Aorta (tissue), 5 donors: ENCODE measurements around the gene TRPC6. TPM values are rescaled to one million over a fixed set of nuclear protein-coding genes. Genes with fewer than 3 reads are reported as not detected.
A peak's percentile ranks its signal among the peaks of the same experiment; 100 is the strongest.
"Not testable (repeated sequence)": the region's sequence is repeated elsewhere in the genome, so short reads cannot be mapped to it uniquely, and the experiment has no call there.

Source experiments
- ATAC-seq: fragments of 200-7000 bp; cut with Tn5 transposase; one replicate; pipeline ENCODE4 v1.9.1; 2022; ENCODE audit warnings: moderate library complexity; ENCODE audit not compliant: low FRiP score
- DNase-seq, 2 donors: peaks; one replicate each; pipeline ENCODE4 v3.0.0-alpha.2; 2020
- H3K27ac ChIP-seq, 2 donors: one replicate each; pipeline ENCODE4 v1.5.1; 2013; ENCODE audit warnings: low read length in 2 of 2, mild to moderate bottlenecking in 2 of 2, moderate library complexity in 2 of 2, control low read depth in 1 of 2, inconsistent platforms in 1 of 2, low read depth in 1 of 2
- H3K27me3 ChIP-seq, 2 donors: one replicate each; pipeline ENCODE4 v1.6.1; 2013; ENCODE audit warnings: control low read depth in 1 of 2, low read length in 1 of 2, mild to moderate bottlenecking in 1 of 2, moderate library complexity in 1 of 2; ENCODE audit not compliant: insufficient read depth in 2 of 2, control insufficient read depth in 1 of 2
- H3K36me3 ChIP-seq, 2 donors: one replicate each; pipeline ENCODE4 v1.6.1; 2013; ENCODE audit warnings: control low read depth in 1 of 2, low read length in 1 of 2, mild to moderate bottlenecking in 1 of 2; ENCODE audit not compliant: insufficient read depth in 2 of 2, control insufficient read depth in 1 of 2
- H3K4me1 ChIP-seq, 2 donors: one replicate each; pipeline ENCODE4 v1.6.1; 2013; ENCODE audit warnings: low read length in 2 of 2, control low read depth in 1 of 2, mild to moderate bottlenecking in 1 of 2, moderate library complexity in 1 of 2; ENCODE audit not compliant: insufficient read depth in 2 of 2, control insufficient read depth in 1 of 2
- H3K4me3 ChIP-seq, 2 donors: one replicate each; pipeline ENCODE4 v1.5.1; 2013; ENCODE audit warnings: low read length in 2 of 2, control low read depth in 1 of 2, mild to moderate bottlenecking in 1 of 2
- H3K9me3 ChIP-seq: one replicate; pipeline ENCODE4 v1.6.1; 2013; ENCODE audit warnings: mild to moderate bottlenecking, low read length; ENCODE audit not compliant: control insufficient read depth
- WGBS, 2 donors: extraction: QIAGEN DNeasy Blood & Tissue Kit; methylation state at CpG; one replicate each; pipeline ENCODE4 v1.1.7; 2013; 5-methylcytosine and 5-hydroxymethylcytosine counted together
- intact Hi-C, 2 donors: fragments of 100-400 bp; cut with DNase I; formaldehyde crosslinking; loops; one replicate each; pipeline versions ENCODE4 v1.14.2 to v1.15.0; 2022
- polyA plus RNA-seq, 2 donors: library from polyadenylated mRNA; stranded (reverse); fragments of 200-250 nt; gene quantifications; one replicate each; pipeline ENCODE4 v1.2.3, GENCODE V29; 2013
- total RNA-seq, 2 donors: library from RNA; stranded (reverse); fragmentation: NEBNext Ultra II Directional; extraction: Animal tissue kit (Norgen Biotek cat#: 25700); gene quantifications; one replicate each; pipeline ENCODE4 v1.2.1, GENCODE V29; 2021
- donor health status: healthy with polysubstance abuse.
- donor health status: Bipolar disorder and iron deficiency.
- donor health status: DM: no; HTN: no; CAD: no.
- donor health status: DM: no; HTN: no; CAD: no.
- donor health status: DM: yes; HTN: yes; CAD: no.

The TRPC6 gene
- total and polyA plus RNA-seq, 4 donors: 0.38 to 5.4 (median 3.5) TPM

DNA sequence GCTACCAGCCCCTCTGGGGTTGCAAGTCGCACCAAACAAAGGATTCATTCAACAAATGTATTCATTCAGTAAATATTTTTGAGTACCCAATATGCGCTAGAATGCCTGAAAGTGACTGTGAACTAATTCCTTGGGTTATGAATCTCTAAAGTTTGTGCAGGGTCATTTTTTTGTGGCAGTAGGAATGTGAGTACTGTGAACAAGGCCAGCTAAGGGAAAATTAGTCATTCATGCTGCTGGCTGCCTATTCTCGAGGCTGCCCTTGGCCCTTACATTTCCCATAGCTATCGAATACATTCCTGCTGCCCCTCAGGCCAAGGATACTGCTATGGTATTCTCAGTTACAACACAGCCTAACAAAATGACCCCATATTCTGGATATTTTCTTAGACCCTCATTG is 141.6 kb downstream of the TRPC6 start:
- H3K4me3 ChIP-seq: no peak overlapping the region
- H3K4me1 ChIP-seq: no peaks in the 10 kb centered on the region
- ATAC-seq (peak; percentile 80), DNase-seq (no peak)
- H3K27me3 ChIP-seq: no peaks in the 10 kb centered on the region
- no peaks in the 10 kb centered on the region for H3K9me3 ChIP-seq
- 6 to 7% methylated on average over 4 of the region's 4 CpGs for WGBS, 2 donors
- H3K27ac ChIP-seq: peak overlapping the region; percentile 87 to 93
- intact Hi-C loops: no loop called here
- no peaks in the 10 kb centered on the region for H3K36me3 ChIP-seq

DNA sequence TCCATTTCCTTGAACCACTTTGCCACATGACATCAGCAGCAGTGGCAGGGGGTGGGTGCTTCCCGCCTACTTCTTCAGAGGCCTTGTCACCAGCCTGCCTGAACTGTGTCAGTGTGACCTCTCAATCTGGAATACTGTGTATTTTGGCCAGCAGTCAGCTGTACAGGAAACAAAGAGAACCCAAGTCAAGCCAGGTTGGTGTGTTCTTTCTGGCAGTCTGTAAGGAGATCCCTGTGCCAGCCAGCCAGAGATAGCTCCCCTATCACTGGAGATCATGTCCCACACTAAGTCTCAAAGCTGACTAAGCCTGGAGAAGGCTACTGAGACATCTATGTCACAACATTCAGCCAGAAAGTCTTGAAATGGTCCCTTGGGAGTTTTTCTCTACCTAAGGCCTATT is 142.1 kb downstream of the TRPC6 start:
- ATAC-seq: peak; percentile 70
- intact Hi-C loops: no loop called here
- no peaks in the 10 kb centered on the region for H3K4me1 ChIP-seq
- H3K36me3 ChIP-seq: no peaks in the 10 kb centered on the region
- peak; percentile 75 to 82 for DNase-seq
- H3K9me3 ChIP-seq: no peaks in the 10 kb centered on the region
- H3K27me3 ChIP-seq: no peaks in the 10 kb centered on the region
- H3K27ac ChIP-seq: peak overlapping the region; percentile 87 to 93
- 5 to 8% methylated on average over 1 of the region's 1 CpG for WGBS, 2 donors
- H3K4me3 ChIP-seq: no peak overlapping the region

DNA sequence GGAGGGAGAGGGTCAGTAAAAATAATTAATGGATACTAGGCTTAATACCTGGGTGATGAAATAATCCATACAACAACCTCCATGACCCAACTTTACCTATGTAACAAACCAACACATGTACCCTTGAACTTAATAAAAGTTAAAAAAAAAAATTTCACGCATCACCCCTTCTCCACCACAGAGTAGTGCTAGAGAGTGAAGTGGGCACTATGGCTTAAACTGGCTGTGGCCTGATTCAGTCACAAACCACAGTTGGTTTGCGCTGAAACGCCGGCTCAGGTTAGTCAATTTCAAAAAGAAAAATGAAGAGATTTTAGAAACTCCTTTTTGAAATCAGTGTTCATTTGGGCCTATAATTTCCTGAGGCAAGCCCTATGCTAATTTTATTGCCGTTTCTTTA is 144.3 kb downstream of the TRPC6 start:
- intact Hi-C loops: loop anchor here (5.0 kb wide), 1 partner anchor 312 kb away; the partner anchor contains the start of gene PGR (in 2 of the 2)

DNA sequence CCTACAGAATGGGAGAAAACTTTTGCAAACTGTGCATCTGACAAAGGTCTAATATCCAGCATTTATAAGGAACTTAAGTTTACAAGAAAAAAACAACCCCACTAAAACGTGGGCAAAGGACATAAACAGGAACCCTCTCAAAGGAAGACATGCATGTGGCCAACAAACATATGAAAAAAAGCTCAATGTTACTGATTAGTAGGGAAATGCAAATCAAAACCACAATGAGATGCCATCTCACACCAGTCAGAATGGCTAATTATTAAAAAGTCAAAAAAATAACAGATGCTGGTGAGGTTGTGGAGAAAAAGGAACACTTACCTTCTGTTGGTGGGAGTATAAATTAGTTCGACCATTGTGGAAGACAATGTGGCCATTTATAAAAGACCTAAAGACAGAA is 145.1 kb downstream of the TRPC6 start:
- H3K27ac ChIP-seq, DNase-seq, H3K4me3 ChIP-seq, H3K27me3 ChIP-seq, H3K4me1 ChIP-seq, H3K36me3 ChIP-seq, H3K9me3 ChIP-seq, ATAC-seq: not testable (repeated sequence)
- intact Hi-C loops: loop anchor here (5.0 kb wide), 1 partner anchor 311 kb away; the partner anchor contains the start of gene PGR (in 2 of the 2)
- WGBS, 2 donors: 91 to 95% methylated on average over 2 of the region's 2 CpGs

More for the DNA sequence above, 144.3 kb downstream of the TRPC6 start:
- DNase-seq (no peak), ATAC-seq (no peak)
- no peak overlapping the region for H3K27ac ChIP-seq
- H3K9me3 ChIP-seq: no peaks in the 10 kb centered on the region
- H3K4me3 ChIP-seq: no peak overlapping the region
- no peaks in the 10 kb centered on the region for H3K27me3 ChIP-seq
- H3K4me1 ChIP-seq: peaks cover 0 to 1% of the 10 kb centered on the region in 2 donors
- H3K36me3 ChIP-seq: no peaks in the 10 kb centered on the region
- 97 to 98% methylated on average over 5 of the region's 5 CpGs for WGBS, 2 donors

DNA sequence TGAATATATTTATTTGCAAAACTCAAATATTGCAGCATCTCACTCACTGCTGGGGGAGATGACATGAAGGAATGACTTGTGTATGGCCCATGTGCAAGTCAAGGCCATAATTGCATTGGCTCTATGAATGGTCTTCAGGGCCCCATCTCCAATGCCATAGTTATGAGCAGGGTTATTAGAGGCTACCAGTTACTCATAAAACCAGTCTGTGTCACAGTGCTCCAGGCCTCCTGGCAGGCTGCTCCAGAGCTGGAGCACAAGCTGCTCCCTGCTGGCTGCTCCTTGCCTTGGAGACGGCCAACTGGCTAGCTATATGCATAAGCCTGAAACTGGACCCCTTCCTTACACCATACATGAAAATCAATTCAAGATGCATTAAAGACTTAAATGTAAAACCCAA is 145.7 kb downstream of the TRPC6 start:
- WGBS, 2 donors: 64 to 76% methylated on average over 1 of the region's 1 CpG

DNA sequence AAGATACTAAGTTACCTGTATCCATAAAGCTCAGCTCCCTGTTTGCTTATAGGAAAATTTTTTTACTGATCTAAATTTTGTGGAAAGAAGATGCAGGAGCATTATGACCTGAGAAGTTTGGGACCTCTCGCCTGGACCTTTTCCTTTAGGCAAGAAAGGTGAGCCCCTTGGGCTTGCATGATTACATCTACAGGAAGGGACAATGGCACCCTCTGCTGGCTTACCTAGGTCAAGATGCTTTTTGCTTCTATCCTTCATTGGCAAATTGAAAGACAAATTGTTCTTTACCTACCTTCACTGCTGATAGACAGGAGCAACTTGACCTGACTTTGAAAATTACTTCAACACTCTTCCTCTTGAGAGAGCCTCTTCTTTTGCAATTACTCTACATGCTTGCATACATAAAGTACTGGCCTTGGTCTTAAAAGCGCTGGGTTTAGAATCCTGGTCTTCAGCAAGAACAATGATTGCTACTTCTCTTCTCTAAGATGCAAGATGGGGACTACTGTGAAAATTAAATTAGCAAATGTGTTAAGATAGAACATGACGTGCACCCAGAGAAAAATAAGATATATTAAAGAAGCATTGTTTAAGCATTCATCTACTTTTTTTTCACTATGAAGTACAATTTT is 147.2 kb downstream of the TRPC6 start:
- DNase-seq: peak in 1 of 2 donors; percentile 50
- 59 to 63% methylated on average over 3 of the region's 3 CpGs for WGBS, 2 donors
- Histone ChIP-seq H3K27me3 (no peaks in the 10 kb centered on the region), H3K4me1 (peaks cover 0 to 1% of the 10 kb centered on the region in 2 donors), H3K4me3 (no peak overlapping the region), H3K9me3 (no peaks in the 10 kb centered on the region), H3K27ac (no peak overlapping the region), H3K36me3 (no peaks in the 10 kb centered on the region)
- no peak for ATAC-seq
- intact Hi-C loops: loop anchor here (2.0 to 5.0 kb wide), 3 partner anchors 309 to 460 kb away; partner anchors contain the start of gene PGR (in 2 of the 2)

More for the DNA sequence above, 145.7 kb downstream of the TRPC6 start:
- Histone ChIP-seq H3K36me3 (no peaks in the 10 kb centered on the region), H3K4me3 (no peak overlapping the region), H3K27ac (no peak overlapping the region), H3K4me1 (peaks cover 0 to 1% of the 10 kb centered on the region in 2 donors), H3K27me3 (no peaks in the 10 kb centered on the region), H3K9me3 (no peaks in the 10 kb centered on the region)
- intact Hi-C loops: loop anchor here (5.0 kb wide), 1 partner anchor 311 kb away; the partner anchor contains the start of gene PGR (in 2 of the 2)
- DNase-seq (no peak), ATAC-seq (no peak)

DNA sequence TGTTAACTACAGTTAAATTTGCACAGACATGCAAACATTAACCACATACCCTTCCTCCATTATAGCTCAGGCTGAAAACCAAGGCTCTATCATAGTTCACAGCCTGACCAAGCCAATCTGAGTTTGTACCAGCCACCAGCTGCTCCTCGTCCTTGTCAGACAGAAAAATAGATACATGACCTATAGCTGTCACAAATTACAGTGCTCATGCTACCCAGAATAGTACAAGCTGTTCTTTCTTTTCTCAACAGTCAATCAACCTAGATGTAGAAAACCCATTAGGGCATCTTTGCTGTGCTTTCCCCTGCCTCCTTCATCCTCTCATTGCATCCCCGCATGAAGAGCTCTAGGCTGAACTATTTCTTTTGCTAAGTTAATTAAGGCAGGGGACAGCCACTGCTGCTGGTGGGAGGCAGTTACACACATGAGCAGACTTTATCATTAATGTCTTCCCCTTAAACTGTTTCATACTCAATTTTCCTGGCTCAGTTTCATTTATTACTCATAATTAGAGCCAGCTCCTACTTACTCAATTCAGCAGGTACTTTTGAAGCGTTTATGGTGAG is 148.3 kb downstream of the TRPC6 start:
- Histone ChIP-seq H3K4me3 (no peak overlapping the region), H3K27ac (no peak overlapping the region), H3K27me3 (no peaks in the 10 kb centered on the region), H3K4me1 (peaks cover 0 to 1% of the 10 kb centered on the region in 2 donors), H3K36me3 (no peaks in the 10 kb centered on the region), H3K9me3 (no peaks in the 10 kb centered on the region)
- 66 to 75% methylated on average over 3 of the region's 3 CpGs for WGBS, 2 donors
- intact Hi-C loops: loop anchor here (5.0 kb wide), 1 partner anchor 308 kb away; the partner anchor contains the start of gene PGR (in 2 of the 2)
- no peak for DNase-seq
- ATAC-seq: no peak

DNA sequence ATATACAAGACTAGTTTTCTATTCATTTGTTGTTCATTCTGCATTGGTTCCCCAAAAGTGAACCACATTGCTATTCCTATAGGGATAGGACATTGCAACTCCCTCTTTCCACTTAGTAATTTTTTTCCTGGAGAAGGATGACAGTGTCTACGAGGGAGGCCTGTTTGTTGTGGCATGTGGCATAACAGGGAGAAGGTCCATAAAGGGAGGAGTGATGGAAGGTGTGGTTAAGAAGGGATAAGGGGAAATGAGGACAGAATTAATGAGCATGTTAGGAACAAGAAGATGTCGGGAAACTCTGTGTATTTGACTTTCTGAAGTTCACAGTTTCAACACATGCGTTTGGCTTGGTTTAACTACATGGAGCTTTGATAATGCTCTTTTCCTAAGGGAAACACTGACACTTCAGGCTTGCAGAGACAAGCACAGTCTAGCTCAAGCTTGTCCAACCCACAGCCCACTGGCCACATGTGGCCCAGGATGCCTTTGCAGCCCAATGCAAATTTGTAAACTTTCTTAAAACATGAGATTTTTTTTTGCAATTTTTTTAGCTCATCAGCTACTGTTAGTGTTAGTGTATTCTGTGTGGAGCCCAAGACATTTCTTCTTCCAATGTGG is 149.7 kb downstream of the TRPC6 start:
- H3K27ac ChIP-seq: no peak overlapping the region
- H3K4me1 ChIP-seq: peaks cover 0 to 1% of the 10 kb centered on the region in 2 donors
- intact Hi-C loops: no loop called here
- DNase-seq (no peak), ATAC-seq (no peak)
- no peak overlapping the region for H3K4me3 ChIP-seq
- peaks cover 1% of the 10 kb centered on the region for H3K9me3 ChIP-seq
- WGBS, 2 donors: 72 to 75% methylated on average over 3 of the region's 3 CpGs
- H3K36me3 ChIP-seq: no peaks in the 10 kb centered on the region
- no peaks in the 10 kb centered on the region for H3K27me3 ChIP-seq
